ENCODE measurements around the gene ARID3A. TPM values are rescaled to one million over a fixed set of nuclear protein-coding genes. Genes with fewer than 3 reads are reported as not detected.
A peak's percentile ranks its signal among the peaks of the same experiment; 100 is the strongest.

The ARID3A gene
- total and polyA plus RNA-seq, 2 donors, result 4.4 to 8.8 TPM

DNA sequence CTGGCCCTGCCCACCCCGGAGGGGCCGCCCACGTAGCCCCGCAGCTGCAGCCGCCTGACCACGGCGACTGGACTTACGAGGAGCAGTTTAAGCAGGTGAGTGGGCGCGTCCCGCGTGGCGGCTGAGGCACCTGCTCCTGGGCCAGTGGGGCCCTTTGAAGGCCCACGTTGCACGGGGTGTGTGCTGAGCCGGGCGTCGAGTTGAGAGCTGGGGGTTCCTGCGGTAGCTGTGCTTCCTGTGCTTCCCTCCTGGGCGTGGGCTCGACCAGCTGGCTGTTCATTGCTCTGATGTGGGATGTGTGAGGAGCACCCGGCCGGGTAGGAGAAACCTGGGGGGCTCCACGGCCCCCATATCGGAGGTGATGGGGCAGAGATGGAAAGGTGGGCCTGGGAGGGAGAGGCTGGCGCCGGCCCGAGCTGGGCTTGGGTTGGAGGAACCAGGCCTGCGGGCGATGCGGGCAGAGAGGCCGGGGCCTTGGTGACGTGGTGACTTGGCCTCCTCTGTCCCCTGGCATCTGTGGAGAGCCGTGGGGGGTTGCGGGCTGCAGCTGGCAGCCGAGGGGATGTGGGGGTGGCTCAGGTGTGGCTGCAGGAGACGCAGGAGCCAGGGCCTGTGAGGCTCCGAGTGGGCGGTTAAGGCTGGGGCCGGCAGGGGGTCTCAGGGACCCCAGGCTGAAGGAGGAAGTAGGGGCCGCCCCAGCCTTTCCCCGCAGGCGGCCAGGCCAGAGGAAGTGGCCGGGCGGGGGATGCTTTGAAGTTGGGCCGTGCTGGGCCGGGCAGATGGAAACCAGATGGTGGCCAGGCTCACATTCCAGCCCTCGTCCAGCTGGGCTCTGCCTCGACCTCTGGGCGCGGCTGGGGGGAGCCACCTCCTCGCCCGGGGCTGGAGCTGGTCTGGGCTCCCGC is 7.1 kb downstream of the ARID3A start:
- Histone ChIP-seq H3K4me1 (ENCODE audit: control insufficient read depth in 2 of 2, insufficient read depth in 2 of 2, low read length in 2 of 2) (peaks cover 14 to 34% of the 10 kb centered on the region in 2 donors), H3K27ac (ENCODE audit: low read depth in 1 of 2, low read length in 1 of 2) (peak overlapping the region in 1 of 2 donors; percentile 36), H3K9me3 (ENCODE audit: control insufficient read depth in 2 of 2, insufficient read depth in 1 of 2, low read length in 1 of 2) (peaks cover 0 to 6% of the 10 kb centered on the region in 2 donors), H3K4me3 (ENCODE audit: low read length in 2 of 2) (no peak overlapping the region), H3K36me3 (ENCODE audit: control insufficient read depth in 2 of 2, insufficient read depth in 2 of 2, low read length in 1 of 2) (peaks cover 19 to 24% of the 10 kb centered on the region in 2 donors), H3K27me3 (ENCODE audit: control insufficient read depth in 2 of 2, insufficient read depth in 1 of 2, low read length in 1 of 2) (no peaks in the 10 kb centered on the region)
- WGBS, result 9% methylated on average over 54 of the region's 54 CpGs
- peak in 3 of 9 donors; percentile 63 to 78 (median 77) for DNase-seq (ENCODE audit: low read depth in 6 of 9, low spot score in 9 of 9)

- Histone ChIP-seq H3K4me3 (ENCODE audit: low read length in 2 of 2) (no peak overlapping the region), H3K27me3 (ENCODE audit: control insufficient read depth in 2 of 2, insufficient read depth in 1 of 2, low read length in 1 of 2) (no peaks in the 10 kb centered on the region), H3K27ac (ENCODE audit: low read depth in 1 of 2, low read length in 1 of 2) (no peak overlapping the region), H3K36me3 (ENCODE audit: control insufficient read depth in 2 of 2, insufficient read depth in 2 of 2, low read length in 1 of 2) (peaks cover 22 to 24% of the 10 kb centered on the region in 2 donors), H3K4me1 (ENCODE audit: control insufficient read depth in 2 of 2, insufficient read depth in 2 of 2, low read length in 2 of 2) (peaks cover 14 to 33% of the 10 kb centered on the region in 2 donors), H3K9me3 (ENCODE audit: control insufficient read depth in 2 of 2, insufficient read depth in 1 of 2, low read length in 1 of 2) (peaks cover 0 to 6% of the 10 kb centered on the region in 2 donors)
- WGBS, result 82% methylated on average over 14 of the region's 14 CpGs
- no peak for DNase-seq (ENCODE audit: low read depth in 6 of 9, low spot score in 9 of 9)
Measured at GRCh38 chr19:933553-933882, 7.7 kb downstream of the ARID3A start.

GRCh38 chr19:934197-934840 is 8.5 kb downstream of the ARID3A start:
- H3K9me3 ChIP-seq (ENCODE audit: control insufficient read depth in 2 of 2, insufficient read depth in 1 of 2, low read length in 1 of 2), result peaks cover 0 to 6% of the 10 kb centered on the region in 2 donors
- no peak for DNase-seq (ENCODE audit: low read depth in 6 of 9, low spot score in 9 of 9)
- peaks cover 14 to 33% of the 10 kb centered on the region in 2 donors for H3K4me1 ChIP-seq (ENCODE audit: control insufficient read depth in 2 of 2, insufficient read depth in 2 of 2, low read length in 2 of 2)
- WGBS, result 92% methylated on average over 29 of the region's 29 CpGs
- no peak overlapping the region for H3K4me3 ChIP-seq (ENCODE audit: low read length in 2 of 2)
- H3K27me3 ChIP-seq (ENCODE audit: control insufficient read depth in 2 of 2, insufficient read depth in 1 of 2, low read length in 1 of 2), result no peaks in the 10 kb centered on the region
- H3K27ac ChIP-seq (ENCODE audit: low read depth in 1 of 2, low read length in 1 of 2), result no peak overlapping the region
- H3K36me3 ChIP-seq (ENCODE audit: control insufficient read depth in 2 of 2, insufficient read depth in 2 of 2, low read length in 1 of 2), result peaks cover 19 to 26% of the 10 kb centered on the region in 2 donors

DNA sequence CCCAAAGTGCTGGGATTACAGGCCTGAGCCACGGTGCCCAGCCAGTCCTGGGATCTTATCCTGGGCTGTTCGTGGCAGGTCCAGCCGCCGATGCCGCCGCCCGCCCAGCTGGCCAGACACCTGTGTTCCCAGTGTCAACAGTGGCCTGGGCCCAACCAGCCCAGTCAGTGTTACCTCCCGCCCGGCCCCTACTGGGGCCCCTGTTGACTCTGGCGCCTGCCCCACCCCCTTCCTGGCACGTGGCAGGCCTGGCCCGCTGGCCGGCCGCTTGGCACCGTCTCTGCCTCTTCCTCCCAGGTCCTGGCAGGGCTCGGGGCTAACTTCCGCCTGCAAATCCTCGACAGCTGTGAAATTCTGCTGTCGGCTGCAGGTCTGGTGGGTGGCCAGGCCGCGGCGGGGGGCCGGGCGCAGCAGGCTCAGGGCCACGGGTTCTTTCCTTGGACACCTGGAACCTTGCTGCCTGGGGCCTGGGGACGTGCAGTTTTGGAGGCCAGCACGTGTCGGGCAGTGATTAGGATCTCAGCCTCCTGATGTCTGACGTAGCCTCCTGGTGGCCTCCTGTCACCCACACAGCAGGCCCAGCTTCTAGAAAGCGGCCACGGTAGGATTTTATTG is 9.1 kb downstream of the ARID3A start:
- Histone ChIP-seq H3K36me3 (ENCODE audit: control insufficient read depth in 2 of 2, insufficient read depth in 2 of 2, low read length in 1 of 2) (peaks cover 16 to 29% of the 10 kb centered on the region in 2 donors), H3K4me1 (ENCODE audit: control insufficient read depth in 2 of 2, insufficient read depth in 2 of 2, low read length in 2 of 2) (peaks cover 14 to 33% of the 10 kb centered on the region in 2 donors), H3K27ac (ENCODE audit: low read depth in 1 of 2, low read length in 1 of 2) (no peak overlapping the region), H3K9me3 (ENCODE audit: control insufficient read depth in 2 of 2, insufficient read depth in 1 of 2, low read length in 1 of 2) (peaks cover 0 to 6% of the 10 kb centered on the region in 2 donors), H3K4me3 (ENCODE audit: low read length in 2 of 2) (no peak overlapping the region), H3K27me3 (ENCODE audit: control insufficient read depth in 2 of 2, insufficient read depth in 1 of 2, low read length in 1 of 2) (no peaks in the 10 kb centered on the region)
- WGBS, result 45% methylated on average over 31 of the region's 31 CpGs
- no peak for DNase-seq (ENCODE audit: low read depth in 6 of 9, low spot score in 9 of 9)

DNA sequence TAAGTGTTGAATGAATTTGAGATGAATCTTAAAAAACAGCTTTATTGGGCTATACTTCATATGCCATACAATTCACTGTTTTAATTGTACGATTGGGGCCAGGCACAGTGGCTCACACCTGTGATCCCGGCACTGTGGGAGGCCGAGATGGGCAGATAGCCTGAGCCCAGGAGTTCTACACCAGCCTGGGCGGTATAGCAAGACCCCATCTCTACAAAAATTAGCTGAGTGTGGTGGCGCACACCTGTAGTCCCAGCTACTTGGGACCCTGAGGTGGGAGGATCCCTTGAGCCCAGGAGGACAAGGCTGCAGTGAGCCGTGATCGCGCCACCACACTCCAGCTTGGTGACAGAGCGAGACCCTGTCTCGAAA is 10.3 kb downstream of the ARID3A start:
- Histone ChIP-seq H3K27me3 (ENCODE audit: control insufficient read depth in 2 of 2, insufficient read depth in 1 of 2, low read length in 1 of 2) (no peaks in the 10 kb centered on the region), H3K27ac (ENCODE audit: low read depth in 1 of 2, low read length in 1 of 2) (no peak overlapping the region), H3K4me1 (ENCODE audit: control insufficient read depth in 2 of 2, insufficient read depth in 2 of 2, low read length in 2 of 2) (peaks cover 24 to 33% of the 10 kb centered on the region in 2 donors), H3K9me3 (ENCODE audit: control insufficient read depth in 2 of 2, insufficient read depth in 1 of 2, low read length in 1 of 2) (peaks cover 0 to 6% of the 10 kb centered on the region in 2 donors), H3K36me3 (ENCODE audit: control insufficient read depth in 2 of 2, insufficient read depth in 2 of 2, low read length in 1 of 2) (peaks cover 9 to 29% of the 10 kb centered on the region in 2 donors), H3K4me3 (ENCODE audit: low read length in 2 of 2) (no peak overlapping the region)
- no peak for DNase-seq (ENCODE audit: low read depth in 6 of 9, low spot score in 9 of 9)
- WGBS, result over 99% methylated on average over 10 of the region's 10 CpGs

GRCh38 chr19:937259-937694 is 11.4 kb downstream of the ARID3A start:
- H3K4me1 ChIP-seq (ENCODE audit: control insufficient read depth in 2 of 2, insufficient read depth in 2 of 2, low read length in 2 of 2), result peaks cover 21 to 28% of the 10 kb centered on the region in 2 donors
- WGBS, result 88% methylated on average over 16 of the region's 16 CpGs
- no peak overlapping the region for H3K4me3 ChIP-seq (ENCODE audit: low read length in 2 of 2)
- H3K27ac ChIP-seq (ENCODE audit: low read depth in 1 of 2, low read length in 1 of 2), result no peak overlapping the region
- H3K27me3 ChIP-seq (ENCODE audit: control insufficient read depth in 2 of 2, insufficient read depth in 1 of 2, low read length in 1 of 2), result no peaks in the 10 kb centered on the region
- H3K9me3 ChIP-seq (ENCODE audit: control insufficient read depth in 2 of 2, insufficient read depth in 1 of 2, low read length in 1 of 2), result peaks cover 0 to 6% of the 10 kb centered on the region in 2 donors
- peaks cover 5 to 28% of the 10 kb centered on the region in 2 donors for H3K36me3 ChIP-seq (ENCODE audit: control insufficient read depth in 2 of 2, insufficient read depth in 2 of 2, low read length in 1 of 2)
- no peak for DNase-seq (ENCODE audit: low read depth in 6 of 9, low spot score in 9 of 9)

DNA sequence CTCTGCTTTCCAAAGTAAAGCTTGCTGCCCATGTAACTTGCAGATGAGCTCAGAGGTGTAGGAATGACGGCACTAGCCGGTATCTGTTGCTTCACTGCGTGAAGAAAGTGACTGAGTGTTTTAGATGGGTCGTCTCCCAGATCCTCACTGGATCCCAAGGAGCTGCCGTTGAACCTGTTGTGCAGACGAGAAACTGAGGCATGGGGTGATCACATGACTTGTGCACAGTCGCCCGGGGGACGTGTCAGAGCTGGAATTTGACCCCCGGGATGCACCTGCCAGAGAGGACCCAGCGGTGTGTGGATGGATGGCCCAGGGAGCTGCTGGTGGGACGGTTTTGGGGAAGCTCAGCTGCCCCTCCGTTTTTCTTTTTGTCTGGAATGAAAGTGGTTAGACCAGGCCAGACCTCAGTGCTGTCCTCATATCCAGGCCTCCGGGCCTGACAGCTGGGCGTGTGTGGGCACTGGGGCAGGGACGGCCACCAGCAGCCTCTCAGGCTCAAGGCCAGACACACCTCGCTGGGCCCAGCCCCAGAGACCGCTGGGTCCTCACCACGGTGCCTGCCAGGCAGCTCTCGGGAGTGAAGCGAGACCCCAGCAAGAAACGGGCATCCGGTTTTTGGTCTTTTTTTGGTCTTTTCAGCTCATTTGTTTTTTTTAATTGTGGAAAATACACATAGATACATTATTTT is 12.5 kb downstream of the ARID3A start:
- Histone ChIP-seq H3K36me3 (ENCODE audit: control insufficient read depth in 2 of 2, insufficient read depth in 2 of 2, low read length in 1 of 2) (peaks cover 8 to 31% of the 10 kb centered on the region in 2 donors), H3K4me3 (ENCODE audit: low read length in 2 of 2) (no peak overlapping the region), H3K27ac (ENCODE audit: low read depth in 1 of 2, low read length in 1 of 2) (no peak overlapping the region), H3K4me1 (ENCODE audit: control insufficient read depth in 2 of 2, insufficient read depth in 2 of 2, low read length in 2 of 2) (peaks cover 10 to 17% of the 10 kb centered on the region in 2 donors), H3K9me3 (ENCODE audit: control insufficient read depth in 2 of 2, insufficient read depth in 1 of 2, low read length in 1 of 2) (peaks cover 0 to 12% of the 10 kb centered on the region in 2 donors), H3K27me3 (ENCODE audit: control insufficient read depth in 2 of 2, insufficient read depth in 1 of 2, low read length in 1 of 2) (no peaks in the 10 kb centered on the region)
- 95% methylated on average over 23 of the region's 23 CpGs for WGBS
- no peak for DNase-seq (ENCODE audit: low read depth in 6 of 9, low spot score in 9 of 9)

DNA sequence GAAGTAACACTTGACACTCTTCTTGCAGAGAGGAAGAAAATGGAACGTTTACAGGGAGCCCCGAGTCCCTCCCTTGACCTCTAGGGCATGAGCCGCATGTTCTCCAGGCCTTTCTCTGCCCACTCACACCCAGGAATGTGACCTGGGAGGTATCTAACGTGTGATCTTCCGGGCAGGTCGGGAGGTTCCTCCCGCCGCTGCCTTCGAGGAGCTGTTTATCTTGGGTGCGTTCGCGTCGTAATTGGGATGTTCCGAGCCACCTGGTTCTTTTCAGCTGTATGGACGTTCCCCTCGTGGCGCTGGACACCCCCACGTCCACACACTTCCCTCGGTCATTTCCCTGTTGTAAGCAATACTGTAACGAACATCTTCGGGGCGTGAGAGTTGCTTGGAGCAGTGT is 13.6 kb downstream of the ARID3A start:
- Histone ChIP-seq H3K4me1 (ENCODE audit: control insufficient read depth in 2 of 2, insufficient read depth in 2 of 2, low read length in 2 of 2) (peaks cover 6 to 10% of the 10 kb centered on the region in 2 donors), H3K36me3 (ENCODE audit: control insufficient read depth in 2 of 2, insufficient read depth in 2 of 2, low read length in 1 of 2) (peaks cover 8 to 31% of the 10 kb centered on the region in 2 donors), H3K27me3 (ENCODE audit: control insufficient read depth in 2 of 2, insufficient read depth in 1 of 2, low read length in 1 of 2) (no peaks in the 10 kb centered on the region), H3K27ac (ENCODE audit: low read depth in 1 of 2, low read length in 1 of 2) (no peak overlapping the region), H3K9me3 (ENCODE audit: control insufficient read depth in 2 of 2, insufficient read depth in 1 of 2, low read length in 1 of 2) (peaks cover 0 to 16% of the 10 kb centered on the region in 2 donors), H3K4me3 (ENCODE audit: low read length in 2 of 2) (no peak overlapping the region)
- WGBS, result 96% methylated on average over 22 of the region's 22 CpGs
- DNase-seq (ENCODE audit: low read depth in 6 of 9, low spot score in 9 of 9), result no peak
